HG02885 (cell line): Measurements from ENCODE around the gene PFDN5.

ENCODE experiments used
- ATAC-seq: cut with Tn5 transposase; IDR thresholded peaks from one replicate; pipeline ENCODE4 v1.9.1; 2021; ENCODE audit warnings: mild to moderate bottlenecking; ENCODE audit not compliant: unreplicated experiment, poor library complexity

The PFDN5 gene

GRCh38 chr12:53347905-53348304 lies 52.6 kb downstream of the PFDN5 start:
- ATAC-seq: no peak
